PC-9 (cell line): ENCODE results near the gene WDHD1. TPM values are rescaled to one million over a fixed set of nuclear protein-coding genes. Genes with fewer than 3 reads are reported as not detected.

ENCODE experiments used
- BruUV-seq: library from RNA; stranded (reverse); fragments of 400-500 nt; replicated peaks from 2 replicates; lab custom pipeline; 2021; lab: Mats Ljungman, UMichigan
- CTCF ChIA-PET: fragments of 300-600 bp; sonication (Branson Sonifier 250); formaldehyde crosslinking; loops from one replicate; lab custom pipeline; 2022; ENCODE audit warnings: antibody characterized with exemption; lab: Charles Lee
- POLR2A ChIA-PET: fragments of 300-600 bp; sonication (Branson Sonifier 250); formaldehyde crosslinking; loops from one replicate; lab custom pipeline; 2022; ENCODE audit warnings: antibody characterized with exemption; ENCODE audit not compliant: unreplicated experiment; lab: Charles Lee
- DNase-seq, 2 experiments: peaks; one replicate each; pipeline versions ENCODE4 v3.0.0 to v3.0.0-alpha.2; 2015 to 2022; ENCODE audit warnings: mixed read lengths in 1 of 2
- H2AFZ ChIP-seq: fragments of 200-600 bp; sonication (generic); 2 replicates; pipeline ENCODE4 v1.8.1; 2017; ENCODE audit warnings: antibody characterized with exemption
- H3F3A ChIP-seq: fragments of 200-600 bp; sonication (generic); 2 replicates; pipeline ENCODE4 v1.8.1; 2017; ENCODE audit warnings: antibody characterized with exemption, mild to moderate bottlenecking, low read depth; ENCODE audit not compliant: insufficient read depth
- H3K27ac ChIP-seq: fragments of 200-600 bp; sonication (generic); 2 replicates; pipeline ENCODE4 v1.6.1; 2016; ENCODE audit warnings: mixed run types
- H3K27me3 ChIP-seq: fragments of 200-600 bp; sonication (generic); 2 replicates; pipeline ENCODE4 v1.6.1; 2016; ENCODE audit warnings: low read depth, mixed run types; ENCODE audit not compliant: insufficient read depth
- H3K36me3 ChIP-seq: fragments of 200-600 bp; sonication (generic); 2 replicates; pipeline ENCODE4 v1.6.1; 2016; ENCODE audit warnings: low read depth, mixed run types
- H3K4me1 ChIP-seq: fragments of 200-600 bp; sonication (generic); replicated peaks from 2 replicates; pipeline ENCODE4 v1.6.1; 2016; ENCODE audit warnings: mixed run types; ENCODE audit not compliant: insufficient read depth
- H3K4me2 ChIP-seq: fragments of 200-600 bp; sonication (generic); 2 replicates; pipeline ENCODE4 v1.6.1; 2017; ENCODE audit warnings: mixed run types
- H3K4me3 ChIP-seq: fragments of 200-600 bp; sonication (generic); 2 replicates; pipeline ENCODE4 v1.6.1; 2016; ENCODE audit warnings: mixed run types
- H3K79me2 ChIP-seq: fragments of 200-600 bp; sonication (generic); 2 replicates; pipeline ENCODE4 v1.6.1; 2017; ENCODE audit warnings: low read depth, mixed run types
- H3K9me2 ChIP-seq: fragments of 200-600 bp; sonication (generic); 2 replicates; pipeline ENCODE4 v1.8.1; 2017; ENCODE audit warnings: mild to moderate bottlenecking; ENCODE audit not compliant: insufficient read depth
- H3K9me3 ChIP-seq: fragments of 200-600 bp; sonication (generic); 2 replicates; pipeline ENCODE4 v1.8.1; 2016; ENCODE audit warnings: low read depth; ENCODE audit not compliant: insufficient read depth
- H4K20me1 ChIP-seq: fragments of 200-600 bp; sonication (generic); 2 replicates; pipeline ENCODE4 v1.8.1; 2017; ENCODE audit not compliant: insufficient read depth
- CTCF ChIP-seq: fragments of 200-600 bp; sonication (generic); conservative IDR thresholded peaks from 2 replicates; pipeline ENCODE4 v1.6.1; 2017; ENCODE audit warnings: mixed run types, antibody characterized with exemption, mild to moderate bottlenecking, moderate library complexity
- EZH2 ChIP-seq: fragments of 200-600 bp; sonication (generic); IDR thresholded peaks from 2 replicates; pipeline ENCODE4 v1.8.0; 2017; ENCODE audit warnings: antibody characterized with exemption, low read depth
- intact Hi-C: fragments of 100-400 bp; cut with micrococcal nuclease; formaldehyde crosslinking; loops from one replicate; pipeline ENCODE4 v1.10.0; 2022; ENCODE audit not compliant: unreplicated experiment
- total RNA-seq: library from RNA; stranded (reverse); gene quantifications from 2 replicates; pipeline ENCODE4 v1.2.3, GENCODE V29; 2021

The WDHD1 gene
- total RNA-seq, 1 experiment from 2014 or later = 34.3 TPM

- TF ChIP-seq CTCF = no peak
- TF ChIP-seq EZH2 = no peak
- H3K4me2 ChIP-seq = no peak overlapping the region
- H3K9me2 ChIP-seq = no peaks in the 10 kb centered on the region
- H3K4me1 ChIP-seq = no peaks in the 10 kb centered on the region
- no peak for DNase-seq
- CTCF ChIA-PET = no interaction called here
- no peaks in the 10 kb centered on the region for H3K79me2 ChIP-seq
- H4K20me1 ChIP-seq = no peaks in the 10 kb centered on the region
- H3K27me3 ChIP-seq = no peaks in the 10 kb centered on the region
- no peaks in the 10 kb centered on the region for H3K36me3 ChIP-seq
- POLR2A ChIA-PET = no interaction called here
- no peaks in the 10 kb centered on the region for H3K9me3 ChIP-seq
- intact Hi-C loops = no loop called here
- H3K27ac ChIP-seq = no peak overlapping the region
- H3K4me3 ChIP-seq = no peak overlapping the region
- no TSS peak for BruUV-seq
- no peaks in the 10 kb centered on the region; the same call in 1 of the 2 replicates for H3F3A ChIP-seq
- H2AFZ ChIP-seq = no peak overlapping the region
Observed at GRCh38 chr14:54947230-54947629, 79.7 kb downstream of the WDHD1 start.

- Histone ChIP-seq H3K36me3 (no peaks in the 10 kb centered on the region), H3K4me3 (no peak overlapping the region), H4K20me1 (no peaks in the 10 kb centered on the region), H3F3A (no peaks in the 10 kb centered on the region; the same call in 1 of the 2 replicates), H3K9me3 (no peaks in the 10 kb centered on the region), H3K4me2 (no peak overlapping the region), H2AFZ (no peak overlapping the region), H3K27me3 (no peaks in the 10 kb centered on the region), H3K4me1 (no peaks in the 10 kb centered on the region), H3K27ac (no peak overlapping the region), H3K79me2 (no peaks in the 10 kb centered on the region), H3K9me2 (no peaks in the 10 kb centered on the region)
- intact Hi-C loops = no loop called here
- no peak for TF ChIP-seq CTCF
- no peak for TF ChIP-seq EZH2
- DNase-seq = no peak
- no TSS peak for BruUV-seq
- ChIA-PET CTCF (no interaction called here), POLR2A (no interaction called here)
Observed at GRCh38 chr14:54946500-54946899, 80.4 kb downstream of the WDHD1 start.

DNA sequence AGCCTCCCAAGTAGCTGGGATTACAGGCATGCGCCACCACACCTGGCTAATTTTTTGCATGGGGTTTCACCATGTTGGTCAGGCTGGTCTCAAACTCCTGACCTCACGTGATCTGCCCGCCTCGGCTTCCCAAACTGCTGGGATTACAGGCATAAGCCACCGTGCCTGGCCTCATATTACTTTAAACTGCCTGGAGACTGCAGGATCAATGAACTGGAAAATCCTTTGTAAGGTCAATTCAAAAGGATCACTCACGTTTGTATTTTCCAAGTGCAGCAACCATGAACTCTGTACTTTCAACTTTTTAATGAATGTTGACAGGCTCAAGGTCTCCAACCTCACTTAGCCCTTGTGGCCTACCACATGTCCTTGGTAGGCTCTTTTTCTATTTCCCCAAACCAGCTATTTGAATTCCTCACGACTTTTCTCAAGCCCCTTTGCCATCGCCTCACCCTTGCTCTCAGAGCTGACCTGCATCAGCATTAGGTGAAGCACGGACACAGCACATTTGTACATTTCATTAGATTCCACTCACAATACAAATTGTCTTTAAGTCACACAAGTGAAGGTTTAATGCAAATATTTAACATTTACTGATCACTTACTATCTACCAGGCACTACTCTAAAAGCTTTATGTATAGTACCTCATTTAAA is 82.0 kb downstream of the WDHD1 start:
- Histone ChIP-seq H3K9me2 (no peaks in the 10 kb centered on the region), H3K79me2 (no peaks in the 10 kb centered on the region), H3K27me3 (no peaks in the 10 kb centered on the region), H3K9me3 (no peaks in the 10 kb centered on the region), H3K36me3 (no peaks in the 10 kb centered on the region), H3F3A (no peaks in the 10 kb centered on the region; the same call in 1 of the 2 replicates), H3K4me3 (no peak overlapping the region), H3K27ac (no peak overlapping the region), H3K4me1 (no peaks in the 10 kb centered on the region), H2AFZ (no peak overlapping the region), H3K4me2 (no peak overlapping the region), H4K20me1 (no peaks in the 10 kb centered on the region)
- ChIA-PET POLR2A (no interaction called here), CTCF (interaction anchor here (0.7 kb wide), 1 partner anchor 259 kb away, joined by 11 read pairs; no protein-coding TSS in a partner anchor)
- BruUV-seq = no TSS peak
- intact Hi-C loops = no loop called here
- no peak for DNase-seq
- TF ChIP-seq EZH2 (no peak), CTCF (no peak)
